ENCODE measurements around the gene CFAP20.
"Not testable (repeated sequence)": the region's sequence is repeated elsewhere in the genome, so short reads cannot be mapped to it uniquely, and the experiment has no call there.

CFAP20 gene

GRCh38 chr16:58096249-58096648, 32.9 kb downstream of the CFAP20 start:
- DNase-seq (ENCODE audit: low read depth): no peak

GRCh38 chr16:58095575-58095960, 33.6 kb downstream of the CFAP20 start:
- DNase-seq (ENCODE audit: low read depth): not testable (repeated sequence)

GRCh38 chr16:58094791-58095574, 34.2 kb downstream of the CFAP20 start:
- no peak for DNase-seq (ENCODE audit: low read depth)

GRCh38 chr16:58094026-58094425, 35.2 kb downstream of the CFAP20 start:
- DNase-seq (ENCODE audit: low read depth): no peak

- DNase-seq (ENCODE audit: low read depth): not testable (repeated sequence)
These were observed 38.8 kb downstream of the CFAP20 start for GRCh38 chr16:58090396-58090795.

GRCh38 chr16:58088091-58088490, 41.1 kb downstream of the CFAP20 start:
- no peak for DNase-seq (ENCODE audit: low read depth)

GRCh38 chr16:58087209-58087913, 41.8 kb downstream of the CFAP20 start:
- DNase-seq (ENCODE audit: low read depth): no peak

GRCh38 chr16:58086381-58087208, 42.6 kb downstream of the CFAP20 start:
- no peak for DNase-seq (ENCODE audit: low read depth)

- no peak for DNase-seq (ENCODE audit: low read depth)
These were observed 43.5 kb downstream of the CFAP20 start for GRCh38 chr16:58085584-58086251.

GRCh38 chr16:58085171-58085570, 44.0 kb downstream of the CFAP20 start:
- DNase-seq (ENCODE audit: low read depth): no peak

GRCh38 chr16:58084635-58085034, 44.5 kb downstream of the CFAP20 start:
- no peak for DNase-seq (ENCODE audit: low read depth)

- DNase-seq (ENCODE audit: low read depth): no peak
These were observed 46.8 kb downstream of the CFAP20 start for GRCh38 chr16:58082381-58082780.

GRCh38 chr16:58080657-58081056, 48.5 kb downstream of the CFAP20 start:
- not testable (repeated sequence) for DNase-seq (ENCODE audit: low read depth)

GRCh38 chr16:58077796-58078195, 51.4 kb downstream of the CFAP20 start:
- DNase-seq (ENCODE audit: low read depth): no peak

- no peak for DNase-seq (ENCODE audit: low read depth)
These were observed 52.7 kb downstream of the CFAP20 start for GRCh38 chr16:58076514-58076913.

- no peak for DNase-seq (ENCODE audit: low read depth)
These were observed 54.5 kb downstream of the CFAP20 start for GRCh38 chr16:58074657-58075056.

- not testable (repeated sequence) for DNase-seq (ENCODE audit: low read depth)
These were observed 56.1 kb downstream of the CFAP20 start for GRCh38 chr16:58073086-58073485.

- not testable (repeated sequence) for DNase-seq (ENCODE audit: low read depth)
These were observed 57.0 kb downstream of the CFAP20 start for GRCh38 chr16:58072134-58072533.

- no peak for DNase-seq (ENCODE audit: low read depth)
These were observed 58.6 kb downstream of the CFAP20 start for GRCh38 chr16:58070585-58070984.

All from T-helper 22 cell (primary cell).